Left forelimb (tissue), 1 donor: ENCODE data around the gene SPTBN4.
A peak's percentile ranks its signal among the peaks of the same experiment; 100 is the strongest.

Experiments
- DNase-seq: peaks from one replicate; pipeline ENCODE4 v3.0.0-alpha.2; 2018; ENCODE audit warnings: low spot score

Gene SPTBN4

DNA sequence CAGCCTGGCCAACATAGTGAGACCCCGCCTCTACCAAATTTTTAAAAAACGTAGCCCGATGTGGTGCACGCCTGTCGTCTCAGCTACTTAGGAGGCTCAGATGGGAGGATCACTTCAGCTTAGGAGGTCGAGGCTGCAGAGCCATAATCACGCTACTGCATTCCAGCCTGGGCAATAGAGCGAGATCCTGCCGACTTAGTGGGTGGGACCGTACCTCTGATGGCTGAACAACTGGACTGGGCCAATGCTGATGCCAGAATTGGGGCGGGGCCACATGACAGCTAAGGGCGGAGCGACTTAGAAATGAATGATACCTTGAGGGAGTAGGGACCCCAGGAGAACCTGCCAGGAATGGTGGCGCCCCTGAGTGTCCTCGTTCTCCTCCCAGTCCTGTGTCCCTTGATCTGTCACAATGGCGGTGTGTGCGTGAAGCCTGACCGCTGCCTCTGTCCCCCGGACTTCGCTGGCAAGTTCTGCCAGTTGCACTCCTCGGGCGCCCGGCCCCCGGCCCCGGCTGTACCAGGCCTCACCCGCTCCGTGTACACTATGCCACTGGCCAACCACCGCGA, 137.9 kb downstream of the SPTBN4 start:
- DNase-seq, result no peak

GRCh38 chr19:40605216-40605971, 138.6 kb downstream of the SPTBN4 start:
- no peak for DNase-seq

- no peak for DNase-seq
These were observed 140.8 kb downstream of the SPTBN4 start for GRCh38 chr19:40607311-40608239.

DNA sequence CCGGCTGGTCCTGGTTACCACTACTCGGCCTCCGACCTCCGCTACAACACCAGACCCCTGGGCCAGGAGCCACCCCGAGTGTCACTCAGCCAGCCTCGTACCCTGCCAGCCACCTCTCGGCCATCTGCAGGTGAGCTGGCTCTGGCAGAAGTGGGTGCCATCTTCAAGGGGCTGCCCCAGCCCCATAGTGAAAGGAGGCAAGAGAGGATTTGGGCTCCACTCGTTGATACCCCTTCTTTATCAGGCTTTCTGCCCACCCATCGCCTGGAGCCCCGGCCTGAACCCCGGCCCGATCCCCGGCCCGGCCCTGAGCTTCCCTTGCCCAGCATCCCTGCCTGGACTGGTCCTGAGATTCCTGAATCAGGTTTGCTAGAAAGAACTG, 141.4 kb downstream of the SPTBN4 start:
- no peak for DNase-seq

GRCh38 chr19:40608957-40609356, 142.2 kb downstream of the SPTBN4 start:
- no peak for DNase-seq

DNA sequence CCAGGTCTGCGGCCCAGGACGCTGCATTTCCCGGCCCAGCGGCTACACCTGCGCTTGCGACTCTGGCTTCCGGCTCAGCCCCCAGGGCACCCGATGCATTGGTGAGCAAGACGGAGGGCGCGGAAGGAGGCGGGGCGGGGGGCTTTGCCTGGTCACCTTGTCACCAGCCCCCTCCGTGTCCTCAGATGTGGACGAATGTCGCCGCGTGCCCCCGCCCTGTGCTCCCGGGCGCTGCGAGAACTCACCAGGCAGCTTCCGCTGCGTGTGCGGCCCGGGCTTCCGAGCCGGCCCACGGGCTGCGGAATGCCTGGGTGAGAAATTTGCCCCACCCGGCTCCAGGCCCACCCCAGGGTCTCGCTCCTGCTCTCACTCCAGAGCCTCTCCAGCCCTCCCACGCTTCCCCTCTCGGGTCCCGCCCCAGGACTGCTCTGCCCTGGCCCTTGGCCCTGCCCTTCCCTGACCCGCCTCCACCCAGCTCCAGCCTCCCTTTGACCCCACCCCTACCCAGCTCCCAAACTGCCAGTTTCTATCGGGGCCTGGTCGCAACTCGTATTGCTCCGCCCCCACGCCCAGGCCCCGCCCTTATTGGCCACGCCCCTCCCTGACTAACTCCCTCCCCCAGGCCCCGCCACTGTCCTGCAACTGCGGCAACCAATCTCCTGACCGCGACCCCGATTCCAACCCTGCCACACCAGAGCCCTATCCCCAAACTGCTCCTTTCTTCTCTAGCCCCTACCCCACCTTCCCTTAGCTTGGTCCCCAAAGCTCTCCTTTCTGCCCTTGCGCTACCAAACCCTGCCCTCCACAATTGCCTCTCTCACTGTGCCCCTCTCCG, 143.0 kb downstream of the SPTBN4 start:
- DNase-seq, result peak; percentile 83

GRCh38 chr19:40610396-40611064, 143.7 kb downstream of the SPTBN4 start:
- no peak for DNase-seq

- no peak for DNase-seq
These were observed 144.3 kb downstream of the SPTBN4 start for GRCh38 chr19:40611096-40611495.

- DNase-seq, result no peak
These were observed 145.3 kb downstream of the SPTBN4 start for GRCh38 chr19:40611900-40612698.

DNA sequence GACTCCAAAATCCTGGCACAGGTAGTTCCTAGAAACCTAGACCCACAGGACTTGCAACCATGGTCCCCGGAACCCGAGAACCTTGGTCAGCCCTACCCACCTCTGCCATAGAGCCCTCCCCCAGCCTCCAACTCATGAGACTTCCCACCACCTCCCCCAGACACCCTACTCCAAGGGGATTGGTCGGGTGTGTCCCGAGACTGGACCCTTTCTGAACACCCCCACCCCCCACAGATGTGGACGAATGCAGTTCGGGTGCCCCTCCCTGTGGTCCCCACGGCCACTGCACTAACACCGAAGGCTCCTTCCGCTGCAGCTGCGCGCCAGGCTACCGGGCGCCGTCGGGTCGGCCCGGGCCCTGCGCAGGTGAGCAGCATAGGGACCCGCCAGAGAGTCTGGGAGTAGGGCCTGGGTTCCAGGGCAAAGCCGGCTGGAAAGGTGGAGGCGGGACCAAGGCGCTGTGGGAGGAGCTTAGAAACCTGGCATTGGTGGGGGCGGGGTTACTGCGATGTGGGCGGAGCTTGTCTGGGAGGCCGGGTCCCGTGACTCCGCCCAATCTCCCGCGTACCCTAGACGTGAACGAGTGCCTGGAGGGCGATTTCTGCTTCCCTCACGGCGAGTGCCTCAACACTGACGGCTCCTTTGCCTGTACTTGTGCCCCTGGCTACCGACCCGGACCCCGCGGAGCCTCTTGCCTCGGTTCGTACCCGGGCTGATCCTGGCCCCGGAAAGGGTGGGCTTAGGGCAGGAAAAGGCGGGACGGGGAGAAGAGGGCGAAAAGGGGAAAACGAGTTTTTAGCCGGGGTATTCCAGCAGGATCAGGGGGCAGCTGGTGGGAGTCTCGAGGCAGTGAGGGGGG, 146.3 kb downstream of the SPTBN4 start:
- DNase-seq, result peak; percentile 81

DNA sequence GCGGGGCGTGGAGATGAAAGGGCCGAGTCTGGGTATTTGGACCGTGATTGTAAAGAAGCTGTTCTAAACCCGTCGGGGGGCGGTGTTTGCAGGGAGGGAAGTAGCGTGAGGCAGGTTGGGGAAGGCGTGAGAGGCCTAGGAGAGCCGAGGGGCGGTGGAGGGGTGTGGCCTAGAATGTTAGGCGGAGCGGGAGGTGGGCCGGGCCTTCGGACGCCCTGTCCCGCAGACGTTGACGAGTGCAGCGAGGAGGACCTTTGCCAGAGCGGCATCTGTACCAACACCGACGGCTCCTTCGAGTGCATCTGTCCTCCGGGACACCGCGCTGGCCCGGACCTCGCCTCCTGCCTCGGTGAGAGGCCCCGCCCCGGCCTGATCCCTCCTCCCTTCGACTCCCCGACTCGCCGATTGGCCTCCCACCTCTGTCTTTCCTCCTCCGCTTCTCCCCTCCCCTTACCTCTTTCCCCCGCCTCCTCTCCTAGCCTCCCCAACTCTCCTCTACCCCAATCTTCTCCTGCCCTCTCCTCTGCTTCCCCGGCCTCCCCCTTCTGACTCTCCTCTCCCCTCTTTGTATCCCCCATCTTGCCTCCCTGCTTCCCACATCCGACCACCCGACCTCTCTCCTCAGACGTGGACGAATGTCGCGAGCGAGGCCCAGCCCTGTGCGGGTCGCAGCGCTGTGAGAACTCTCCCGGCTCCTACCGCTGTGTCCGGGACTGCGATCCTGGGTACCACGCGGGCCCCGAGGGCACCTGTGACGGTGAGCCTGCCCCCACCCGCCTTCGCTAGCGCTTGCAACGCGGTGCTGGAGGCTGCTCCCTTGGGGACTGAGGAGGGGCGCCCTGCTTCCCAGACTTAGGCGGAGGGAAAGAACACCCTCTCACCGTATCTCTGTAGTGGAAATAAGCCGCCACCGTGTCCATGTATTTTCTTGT, 147.2 kb downstream of the SPTBN4 start:
- DNase-seq, result peak; percentile 86

DNA sequence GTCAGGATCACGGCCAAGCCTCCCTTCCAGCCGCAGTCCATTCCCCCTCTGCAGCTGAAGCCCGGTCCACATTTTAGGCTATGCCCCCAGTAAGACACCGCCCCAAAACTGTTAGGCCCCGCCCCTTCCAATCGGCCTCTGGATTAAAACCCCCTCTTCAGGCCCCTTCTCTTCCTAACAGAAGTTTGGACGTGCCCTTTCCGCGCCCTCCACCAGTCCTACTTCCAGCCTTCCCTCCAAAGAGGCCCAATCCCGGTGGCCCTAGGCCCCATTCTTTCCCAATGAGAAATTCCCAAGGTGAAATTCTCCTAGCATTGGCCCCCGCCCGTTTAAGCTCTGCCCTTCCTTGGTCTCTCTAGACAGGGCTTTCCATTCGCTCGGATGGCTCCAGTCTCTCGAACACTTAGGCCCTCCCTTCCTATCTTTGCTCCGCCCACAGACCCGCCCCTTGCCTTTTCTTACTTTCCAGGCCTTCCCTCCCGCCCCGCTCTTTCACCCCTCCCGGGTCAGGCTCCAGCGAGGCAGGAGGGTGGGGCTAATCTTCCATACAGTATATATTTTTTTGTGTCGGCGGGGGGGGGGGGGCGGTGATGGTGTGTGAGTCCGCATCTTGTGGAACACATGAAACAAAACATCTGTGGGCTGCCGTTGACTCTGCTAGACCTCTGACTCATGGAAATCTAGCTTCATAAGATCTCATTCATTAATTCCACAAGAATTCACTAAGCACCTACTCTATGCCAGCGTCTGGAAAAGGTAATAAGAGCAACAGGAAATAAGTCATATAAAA, 148.0 kb downstream of the SPTBN4 start:
- DNase-seq, result peak; percentile 84

- DNase-seq, result no peak
These were observed 149.4 kb downstream of the SPTBN4 start for GRCh38 chr19:40616178-40616577.

DNA sequence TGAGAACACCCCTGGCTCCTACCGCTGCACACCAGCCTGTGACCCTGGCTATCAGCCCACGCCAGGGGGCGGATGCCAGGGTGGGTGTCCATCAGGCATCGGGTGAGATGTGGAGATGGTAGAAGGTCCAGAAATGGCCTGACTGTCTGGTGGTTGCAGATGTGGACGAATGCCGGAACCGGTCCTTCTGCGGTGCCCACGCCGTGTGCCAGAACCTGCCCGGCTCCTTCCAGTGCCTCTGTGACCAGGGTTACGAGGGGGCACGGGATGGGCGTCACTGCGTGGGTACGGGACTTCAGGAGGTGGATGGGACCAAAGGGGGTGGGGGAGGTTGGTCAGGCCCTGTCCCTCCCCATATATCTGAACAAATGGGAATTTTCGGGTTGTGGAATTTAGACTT, 150.1 kb downstream of the SPTBN4 start:
- DNase-seq, result no peak

- no peak for DNase-seq
These were observed 151.2 kb downstream of the SPTBN4 start for GRCh38 chr19:40617961-40618360.

GRCh38 chr19:40619333-40620160, 152.7 kb downstream of the SPTBN4 start:
- DNase-seq, result no peak

DNA sequence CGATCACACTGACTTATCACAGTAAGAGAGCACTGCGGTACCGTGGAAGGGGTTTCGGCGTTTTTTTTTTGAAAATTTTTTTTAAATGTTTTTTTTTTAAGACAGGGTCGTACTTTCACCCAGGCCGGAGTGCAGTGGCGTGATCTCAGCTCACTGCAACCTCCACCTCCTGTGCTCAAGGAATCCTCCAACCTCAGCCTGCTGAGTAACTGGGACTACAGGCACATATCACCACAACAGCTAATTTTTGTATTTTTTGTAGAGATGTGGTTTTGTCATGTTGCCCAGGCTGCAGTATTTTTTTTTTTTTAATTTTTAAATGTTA, 153.3 kb downstream of the SPTBN4 start:
- DNase-seq, result no peak
